ENCODE data around the gene KIRREL1. TPM values are rescaled to one million over a fixed set of nuclear protein-coding genes. Genes with fewer than 3 reads are reported as not detected.

KIRREL1 gene
- total and polyA plus RNA-seq, 2 of the 8 experiments (the other 6 are each of a cell fraction or from before 2014, with no cell fraction given): 14.2 to 39.0 TPM

- POLR2A ChIA-PET (ENCODE audit: partially characterized antibody): interaction anchor here (0.7 to 7.8 kb wide), 9 partner anchors 14 to 129 kb away, joined by 3 to 94 read pairs (median 4); no protein-coding TSS in a partner anchor
- CTCF ChIA-PET (ENCODE audit: partially characterized antibody): interaction anchor here (0.6 to 53.4 kb wide), 13 partner anchors 27 to 1853 kb away, joined by 3 to 2918 read pairs (median 6); a partner anchor contains a TSS
- Histone ChIP-seq H3K36me3 (ENCODE audit: control insufficient read depth in 2 of 4, insufficient read depth in 4 of 4, low read length in 3 of 4) (no peaks in the 10 kb centered on the region; a peak in 1 of 8 replicates), H4K91ac (replicated peaks; ENCODE audit: insufficient read length, low read length) (no peak overlapping the region), H3K23ac (ENCODE audit: insufficient read length) (no peak overlapping the region), H3K4me3 (ENCODE audit: extremely low read depth in 1 of 4, insufficient read depth in 2 of 4, low read depth in 3 of 4, low read length in 4 of 4) (peak overlapping the region in 1 of 4 experiments; percentile 99; a peak in 2 of 8 replicates), H3K23me2 (ENCODE audit: low read depth, low read length) (peaks cover 8% of the 10 kb centered on the region), H2BK12ac (ENCODE audit: low read depth, low read length) (peak overlapping the region; percentile 3; the same call in 1 of the 2 replicates), H4K20me1 (replicated peaks in 1 of 2; ENCODE audit: control insufficient read depth in 1 of 2, insufficient read depth in 2 of 2, low read length in 2 of 2) (no peaks in the 10 kb centered on the region), H4K8ac (ENCODE audit: extremely low read depth, insufficient read depth, low read length) (no peak overlapping the region), H2BK120ac (replicated peaks; ENCODE audit: low read depth, low read length) (no peak overlapping the region), H3K18ac (ENCODE audit: extremely low read depth, low read length) (0 out of 2 replicates have a peak overlapping the region, but pooled peaks have one; percentile 14), H2BK20ac (ENCODE audit: low read length) (peak overlapping the region; percentile 38; the same call in 1 of the 2 replicates), H2BK15ac (ENCODE audit: low read length) (no peak overlapping the region; the same call in 1 of the 2 replicates), H4K5ac (ENCODE audit: insufficient read length, low read depth, low read length) (no peak overlapping the region), H3K14ac (ENCODE audit: insufficient read length) (no peak overlapping the region), H3K79me1 (ENCODE audit: low read depth, low read length) (peaks cover 16% of the 10 kb centered on the region), H3K4me1 (replicated peaks in 1 of 4; ENCODE audit: control insufficient read depth in 3 of 4, insufficient read depth in 4 of 4, low read length in 3 of 4) (peaks cover 16 to 32% (median 22%) of the 10 kb centered on the region in 4 experiments), H3K79me2 (ENCODE audit: control insufficient read depth in 1 of 2, insufficient read depth in 2 of 2, low read length in 2 of 2) (peaks cover 11 to 69% of the 10 kb centered on the region in 2 experiments; a peak in 3 of 4 replicates), H2AK5ac (ENCODE audit: low read depth, low read length) (peak overlapping the region; percentile 58; the same call in 1 of the 2 replicates), H3K9me3 (ENCODE audit: insufficient read depth in 2 of 2, low read depth in 1 of 2, low read length in 1 of 2) (no peaks in the 10 kb centered on the region), H3K4me2 (ENCODE audit: insufficient read depth in 1 of 2, low read depth in 2 of 2, low read length in 2 of 2) (peak overlapping the region; percentile 85 to 91), H3K27me3 (replicated peaks in 1 of 4; ENCODE audit: control insufficient read depth in 3 of 4, extremely low read depth in 1 of 4, insufficient read depth in 3 of 4, low read length in 3 of 4) (peaks cover 0 to 5% (median 0%) of the 10 kb centered on the region in 4 experiments; a peak in 3 of 7 replicates), H3K27ac (ENCODE audit: low read depth, low read length) (0 out of 2 replicates have a peak overlapping the region, but pooled peaks have one; percentile 53), H3K9ac (replicated peaks in 1 of 4; ENCODE audit: extremely low read depth in 1 of 4, low read depth in 3 of 4, low read length in 3 of 4) (no peak overlapping the region), H2BK5ac (ENCODE audit: low read depth, low read length) (no peak overlapping the region; the same call in 1 of the 2 replicates), H3K4ac (replicated peaks; ENCODE audit: insufficient read length, low read depth, low read length) (no peak overlapping the region), H3K56ac (replicated peaks; ENCODE audit: insufficient read length, low read depth, low read length) (no peak overlapping the region), H2AFZ (ENCODE audit: low read length) (no peak overlapping the region)
- FAIRE-seq (no peak), DNase-seq (ENCODE audit: low read depth in 1 of 2, low spot score in 2 of 2) (no peak)
- TF ChIP-seq CTCF (IDR thresholded peaks at IDR 0.05; ENCODE audit: control extremely low read depth in 1 of 3, insufficient read depth in 1 of 3, low read depth in 1 of 3, low read length in 3 of 3): peak in 1 of 3 experiments; percentile 13; a peak in 1 of 4 replicates
- TF ChIP-seq SIN3A (conservative IDR thresholded peaks at IDR 0.05 in 1 of 2, IDR thresholded peaks at IDR 0.05 in 1 of 2; ENCODE audit: low read depth in 1 of 2, low read length in 2 of 2): no peak
- 58% methylated on average over 1 of the region's 3 CpGs; no CpG with 5 or more reads in 1 of the 2 experiments for WGBS, 2 experiments (ENCODE audit: extremely low coverage in 1 of 2, insufficient coverage in 1 of 2, insufficient read length in 1 of 2, insufficient replicate concordance in 2 of 2, low coverage in 1 of 2, low lambda C conversion rate in 2 of 2, missing lambda C conversion rate in 1 of 2)
These were observed 2.2 kb downstream of the KIRREL1 start for GRCh38 chr1:157995583-157996169.
